Measurements from ENCODE around the gene GLI3.

The GLI3 gene

DNA sequence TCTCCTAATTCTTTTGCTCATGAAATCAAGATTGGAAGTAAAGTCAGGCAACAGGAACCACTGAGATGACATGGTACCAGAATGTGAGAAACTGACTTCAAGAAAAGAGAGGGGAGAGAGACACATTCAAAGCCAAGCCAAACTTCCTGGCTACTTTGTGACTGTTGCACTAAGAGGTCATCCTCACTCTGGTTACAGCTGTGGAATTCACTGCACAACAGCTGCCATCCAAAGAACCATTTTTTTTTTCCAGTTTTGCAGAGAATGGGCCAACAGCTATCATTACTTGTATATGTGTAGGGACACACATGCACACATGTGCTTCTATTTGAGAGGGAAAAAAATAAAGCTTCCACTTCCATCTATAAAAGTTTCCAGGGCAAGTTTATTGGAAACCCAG lies 203.5 kb downstream of the GLI3 start:
- no peak for DNase-seq (ENCODE audit: low read depth)

DNA sequence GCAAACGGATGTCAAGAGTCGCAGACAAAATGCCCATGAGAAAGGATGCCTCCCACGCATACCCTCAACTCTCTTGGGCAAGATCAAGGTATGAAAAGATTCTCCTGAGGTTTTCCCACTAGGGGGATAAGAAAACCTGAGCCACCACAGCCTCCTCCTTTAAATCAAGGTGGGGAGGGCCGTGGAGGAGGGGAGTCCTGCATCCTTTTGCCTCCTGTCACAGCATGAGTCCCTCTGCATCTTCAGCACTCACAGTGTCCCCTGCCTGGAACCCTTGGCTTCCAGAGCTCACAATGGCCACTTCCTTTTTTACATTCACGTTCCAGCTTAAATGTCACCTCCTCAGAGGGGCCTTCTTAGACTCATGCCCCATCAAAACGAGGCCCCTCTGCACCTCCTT lies 207.6 kb downstream of the GLI3 start:
- no peak for DNase-seq (ENCODE audit: low read depth)

DNA sequence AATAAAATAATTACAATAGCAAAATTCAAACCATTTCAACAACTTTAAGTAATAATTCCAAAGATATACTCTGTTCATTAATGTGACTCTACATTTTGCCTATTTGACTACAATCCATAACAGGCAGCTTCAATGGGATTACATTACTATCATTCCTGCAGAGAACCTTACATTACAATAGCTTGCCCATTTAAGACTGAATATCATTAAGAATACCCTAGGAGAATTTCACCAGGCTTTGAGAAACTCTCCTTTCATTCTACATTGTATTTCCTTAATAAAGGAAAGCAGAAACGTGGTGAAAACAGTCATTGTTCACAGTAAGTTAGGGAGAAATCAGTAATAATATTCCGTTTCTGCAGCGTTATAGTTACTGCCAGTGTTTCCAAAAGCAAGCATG lies 209.5 kb downstream of the GLI3 start:
- no peak for DNase-seq (ENCODE audit: low read depth)

DNA sequence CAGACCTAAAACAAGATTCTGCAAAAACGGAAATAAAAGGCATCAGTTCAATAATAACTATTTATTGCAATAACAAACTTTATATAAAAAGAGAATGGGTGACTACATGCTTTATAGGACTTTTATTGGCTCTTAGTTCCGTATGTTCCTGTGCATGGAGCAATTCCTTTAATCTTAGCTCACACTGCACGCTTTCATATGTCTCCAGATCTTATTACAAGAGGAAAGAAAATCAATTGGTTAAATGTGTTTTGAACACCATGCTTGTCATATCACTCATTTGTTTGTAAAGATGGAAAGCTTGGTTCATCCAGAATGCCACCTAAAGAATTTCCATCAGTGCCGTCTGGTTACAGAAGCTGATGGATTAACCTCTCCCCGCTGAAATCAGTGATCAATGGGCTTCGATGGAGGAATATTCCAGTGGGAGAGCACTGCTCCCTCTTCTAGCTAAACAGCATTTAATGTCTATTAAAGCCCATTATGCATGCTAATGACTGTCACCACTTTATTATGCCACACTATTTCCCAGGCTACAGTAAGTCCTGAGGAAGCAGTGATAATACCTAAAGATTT lies 210.3 kb downstream of the GLI3 start:
- no peak for DNase-seq (ENCODE audit: low read depth)

DNA sequence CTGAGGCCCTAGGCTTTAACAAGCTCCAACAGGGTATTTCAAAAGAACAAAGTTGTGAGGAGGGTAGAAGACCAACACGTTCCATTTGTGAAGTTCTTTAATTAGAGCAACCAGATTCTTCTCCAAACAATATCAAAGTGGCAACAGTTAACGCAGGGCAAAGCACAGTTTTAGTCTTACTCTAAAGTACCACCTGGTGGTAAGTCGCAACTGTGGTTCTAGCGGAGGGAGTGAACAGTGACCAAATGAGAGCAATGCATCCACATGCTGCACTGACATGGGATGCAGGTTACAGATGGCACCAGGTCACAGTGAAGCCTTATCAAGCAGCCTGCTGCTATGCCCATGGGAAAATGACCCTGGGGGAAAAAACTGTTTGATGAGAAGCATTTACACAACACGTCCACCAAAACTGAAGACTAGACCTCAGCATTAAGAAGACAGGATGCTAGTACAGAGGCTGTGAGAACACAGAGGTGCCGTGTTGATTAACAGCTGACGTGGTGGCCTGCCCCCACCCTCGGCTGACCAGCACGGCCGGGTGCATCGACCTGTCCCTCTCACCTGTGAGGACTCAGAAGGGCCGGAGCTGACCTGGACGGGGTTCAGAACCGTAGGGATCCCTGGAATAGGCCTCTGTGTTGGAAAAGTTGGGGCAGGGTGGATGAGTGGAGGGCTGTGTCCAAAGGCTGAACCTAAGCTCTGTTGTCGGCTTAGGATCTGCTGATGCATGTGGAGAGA lies 211.2 kb downstream of the GLI3 start:
- DNase-seq (ENCODE audit: low read depth) = no peak

DNA sequence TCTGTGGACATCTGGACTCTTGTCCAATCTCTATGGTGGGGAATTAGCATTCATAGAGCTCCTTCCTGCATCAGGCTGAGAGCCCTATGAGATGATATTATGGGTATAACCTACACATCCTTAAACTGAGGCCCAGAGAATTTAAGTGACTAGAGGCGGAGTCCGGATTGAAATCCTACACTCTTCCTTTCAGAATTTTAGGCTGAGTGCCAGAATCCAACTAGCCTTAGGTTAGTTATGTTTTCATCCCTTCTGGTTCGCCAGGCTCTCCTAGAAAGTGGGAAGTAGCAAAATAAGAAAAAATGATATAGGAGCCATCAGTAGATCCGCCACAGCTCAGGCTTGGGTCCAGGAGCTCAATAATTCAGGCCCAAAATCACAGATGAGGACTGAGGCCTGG lies 212.5 kb downstream of the GLI3 start:
- DNase-seq (ENCODE audit: low read depth) = no peak

DNA sequence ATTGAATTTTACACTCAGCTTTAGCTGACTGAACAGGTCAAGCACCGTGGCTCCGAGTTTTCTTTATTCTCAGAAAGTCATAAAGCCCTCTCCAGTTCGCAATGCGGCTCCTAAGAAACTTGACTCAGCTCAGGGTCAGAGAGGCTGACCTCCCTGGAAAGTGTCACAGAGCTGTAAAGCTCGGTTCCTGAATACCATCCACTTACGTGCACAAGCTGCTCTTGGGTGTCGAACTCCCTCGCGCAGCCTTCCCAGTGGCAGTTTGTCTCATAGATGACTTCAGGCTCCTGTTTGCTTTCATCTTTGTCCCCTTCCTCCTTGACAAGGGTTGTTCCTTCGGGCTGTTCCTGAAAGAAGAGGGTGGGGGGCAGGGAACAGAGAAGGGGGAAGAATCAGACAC lies 213.7 kb downstream of the GLI3 start:
- no peak for DNase-seq (ENCODE audit: low read depth)

DNA sequence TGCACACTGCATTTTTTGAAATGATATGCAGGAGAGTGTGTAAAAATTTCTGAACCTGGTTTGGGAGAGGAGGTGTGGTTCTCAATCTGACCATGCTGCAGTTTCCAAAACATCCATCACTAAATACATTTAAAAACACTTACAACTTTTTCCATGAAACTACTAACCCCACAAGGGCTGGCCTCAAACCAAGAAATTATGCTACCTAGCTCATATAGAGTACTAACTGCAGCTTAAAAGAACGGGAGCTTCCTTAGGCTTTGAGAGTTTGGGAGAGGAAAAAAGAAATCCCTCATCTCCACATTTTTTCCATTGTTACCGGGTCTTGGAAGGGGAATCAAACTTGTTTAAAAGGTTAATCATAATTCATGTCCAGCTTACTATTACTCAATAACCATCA lies 214.2 kb downstream of the GLI3 start:
- DNase-seq (ENCODE audit: low read depth) = no peak

DNA sequence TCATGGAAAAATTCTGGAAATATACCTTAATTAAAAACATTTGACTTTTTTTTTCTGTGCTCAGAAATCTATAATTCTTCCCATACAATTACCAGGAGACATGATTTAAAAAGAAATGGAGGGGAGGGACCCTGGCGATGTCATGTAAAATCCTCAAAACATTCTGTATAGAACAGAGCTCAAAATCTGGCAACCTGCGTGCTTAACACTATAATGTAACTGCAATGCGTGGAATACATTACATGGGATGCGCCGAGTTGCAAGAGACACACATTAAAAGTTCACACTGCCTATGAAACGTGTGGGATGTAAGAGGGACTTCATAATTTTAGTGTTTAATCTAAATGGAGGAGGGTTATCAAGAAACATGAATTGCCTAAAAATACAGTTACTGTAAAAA lies 215.0 kb downstream of the GLI3 start:
- DNase-seq (ENCODE audit: low read depth) = no peak

DNA sequence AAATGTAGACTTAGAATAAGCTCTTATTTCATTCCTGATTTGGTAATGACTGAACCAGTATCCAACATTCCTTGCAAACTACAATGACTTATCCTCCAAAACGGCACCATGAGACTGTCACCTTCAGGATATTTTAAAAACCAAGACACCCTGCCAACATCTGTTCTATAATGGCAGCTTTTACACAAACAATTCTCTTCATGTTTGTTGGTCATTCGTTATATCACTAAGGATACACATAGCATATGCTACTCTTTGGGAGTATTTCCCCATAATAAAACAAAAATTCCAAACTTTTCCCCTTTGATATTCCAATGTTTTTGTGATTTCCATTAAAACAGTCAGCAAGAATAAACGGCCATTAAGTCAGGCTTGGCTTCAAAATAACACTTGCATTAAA lies 215.4 kb downstream of the GLI3 start:
- DNase-seq (ENCODE audit: low read depth) = no peak

DNA sequence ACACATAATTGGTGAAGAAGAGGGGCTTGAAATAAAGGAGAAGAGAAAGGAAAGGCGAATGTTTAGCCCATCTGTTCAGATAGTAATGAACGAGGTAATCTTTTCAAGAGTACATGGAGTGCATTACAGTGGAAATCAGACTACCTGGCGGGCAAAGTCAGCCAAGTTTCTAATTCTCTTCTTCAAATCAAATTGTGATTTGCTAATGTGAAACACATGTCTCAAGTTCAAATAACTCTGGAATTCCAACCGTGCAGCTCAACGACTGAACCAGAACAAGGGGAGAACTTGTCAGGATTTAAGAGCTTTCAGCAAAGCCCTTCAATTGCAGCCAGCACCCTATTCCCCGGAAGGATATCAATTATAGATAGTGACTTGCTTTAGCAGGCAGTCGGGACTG lies 216.9 kb downstream of the GLI3 start:
- no peak for DNase-seq (ENCODE audit: low read depth)

DNA sequence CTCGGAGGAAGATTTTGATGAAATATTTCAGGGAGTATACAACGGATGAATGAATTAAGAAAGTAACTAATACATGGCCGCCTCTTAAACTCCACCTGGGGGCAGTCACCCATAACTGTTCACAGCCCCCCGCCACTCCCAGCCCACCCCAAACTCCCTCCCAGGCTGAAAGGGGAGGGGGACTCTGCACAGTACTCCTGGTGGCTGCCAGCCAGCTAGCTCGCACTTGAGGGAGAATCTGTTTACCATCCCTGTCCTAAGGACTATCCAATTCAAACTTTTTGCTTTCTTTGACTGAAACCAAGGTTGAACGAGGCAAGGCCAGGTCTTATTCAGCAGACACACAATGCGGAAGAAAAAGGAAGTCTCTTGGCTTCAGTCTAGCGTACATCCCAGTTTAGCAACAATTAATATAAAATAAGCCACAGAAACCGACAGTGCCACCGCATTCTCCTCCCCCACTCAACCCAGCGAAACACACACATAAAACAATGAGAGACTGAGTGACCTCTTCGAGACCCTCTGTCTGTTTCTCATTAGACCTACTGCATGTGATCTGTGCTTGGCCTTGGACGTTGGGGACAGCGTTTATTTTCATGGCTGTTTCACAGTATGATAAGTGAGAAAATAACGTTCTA lies 219.5 kb downstream of the GLI3 start:
- no peak for DNase-seq (ENCODE audit: low read depth)

DNA sequence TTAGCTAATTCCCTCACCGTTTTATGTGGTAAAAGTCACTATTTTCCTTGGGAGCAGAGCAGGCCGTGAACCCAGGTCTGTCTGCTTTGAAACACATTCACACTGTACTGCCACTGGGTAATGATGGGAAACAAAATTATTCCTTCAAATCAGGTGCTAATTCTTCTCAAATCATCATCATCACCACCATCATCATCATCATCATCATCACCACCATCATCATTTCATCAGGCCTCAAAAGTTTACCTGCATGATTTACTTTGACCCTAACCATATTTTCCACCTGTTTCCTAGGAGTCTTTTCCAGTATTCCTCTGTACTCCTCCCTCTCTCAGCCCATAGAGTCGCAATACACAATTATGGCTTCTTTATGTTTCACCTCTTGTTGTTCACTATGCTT lies 220.5 kb downstream of the GLI3 start:
- DNase-seq (ENCODE audit: low read depth) = no peak

DNA sequence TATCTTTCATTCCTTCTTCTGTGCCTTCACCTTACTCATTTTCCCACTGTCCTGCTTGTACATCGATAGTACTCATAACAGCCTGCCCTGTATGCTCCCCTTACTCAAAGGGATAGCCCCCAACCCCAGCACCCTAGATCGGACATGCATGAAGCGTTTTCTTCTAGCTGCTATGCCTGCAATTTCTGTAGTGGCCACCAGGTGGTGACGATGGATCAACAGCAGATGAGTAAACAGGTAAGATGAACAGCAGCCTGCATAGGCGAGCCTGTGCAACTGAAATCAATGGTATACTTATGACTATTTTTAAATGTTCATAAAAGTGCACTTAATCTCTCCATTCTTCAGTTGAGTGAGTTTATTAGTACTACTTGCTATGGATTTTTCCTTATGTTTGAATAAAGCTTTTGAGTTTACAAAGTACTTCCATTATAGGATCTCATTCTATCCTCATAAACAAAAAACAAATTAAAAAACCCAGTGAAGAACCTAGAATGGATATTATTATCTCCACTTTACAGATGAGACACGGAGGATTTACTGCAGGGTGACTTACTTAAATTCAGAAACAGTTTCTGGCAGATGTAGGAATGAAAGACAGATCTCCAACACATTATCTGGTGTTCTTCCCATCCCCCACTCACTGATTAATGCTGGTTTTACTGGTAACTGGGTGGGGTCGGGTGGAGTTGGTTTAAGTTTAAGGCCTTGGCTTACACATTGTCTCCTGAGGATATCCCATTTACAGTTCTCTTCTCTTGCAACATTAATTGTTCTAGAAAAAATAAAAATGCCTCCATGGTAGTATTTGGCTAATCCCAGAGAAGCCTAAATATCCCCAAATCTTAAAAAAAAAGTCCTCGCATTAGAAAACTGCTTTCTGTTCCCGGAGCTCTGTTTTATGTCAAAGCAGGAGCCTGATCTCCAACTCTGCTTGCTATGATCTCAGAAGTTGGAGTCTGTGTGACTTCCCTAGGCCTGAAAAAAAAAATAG lies 222.1 kb downstream of the GLI3 start:
- no peak for DNase-seq (ENCODE audit: low read depth)

DNA sequence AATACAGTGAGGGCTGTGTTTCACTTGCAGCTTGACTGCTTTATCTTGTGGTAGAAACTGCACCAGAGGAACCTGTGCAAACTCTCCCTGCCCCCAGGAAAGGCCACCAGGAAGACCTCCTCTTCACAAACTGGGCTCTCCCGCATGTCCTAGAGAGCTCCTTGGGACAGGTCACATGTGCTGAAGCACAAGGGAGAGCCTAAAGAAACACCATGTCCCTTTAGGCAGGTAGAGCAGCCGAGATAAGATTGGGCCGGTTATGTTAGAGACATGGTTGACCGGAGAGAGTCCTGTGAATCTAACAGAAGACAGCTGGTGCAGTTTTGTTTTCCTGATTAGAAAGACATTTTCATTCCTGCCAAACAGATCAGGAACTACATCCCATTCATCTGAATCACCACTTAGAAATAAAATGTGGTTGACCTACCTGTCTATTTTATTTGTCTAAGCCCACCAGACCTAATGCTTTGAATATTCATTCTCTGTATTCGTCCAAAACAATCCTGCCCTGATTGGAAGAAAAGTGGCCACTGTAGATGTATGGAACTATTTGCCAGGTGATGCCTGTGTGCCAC lies 224.1 kb downstream of the GLI3 start:
- no peak for DNase-seq (ENCODE audit: low read depth)

DNA sequence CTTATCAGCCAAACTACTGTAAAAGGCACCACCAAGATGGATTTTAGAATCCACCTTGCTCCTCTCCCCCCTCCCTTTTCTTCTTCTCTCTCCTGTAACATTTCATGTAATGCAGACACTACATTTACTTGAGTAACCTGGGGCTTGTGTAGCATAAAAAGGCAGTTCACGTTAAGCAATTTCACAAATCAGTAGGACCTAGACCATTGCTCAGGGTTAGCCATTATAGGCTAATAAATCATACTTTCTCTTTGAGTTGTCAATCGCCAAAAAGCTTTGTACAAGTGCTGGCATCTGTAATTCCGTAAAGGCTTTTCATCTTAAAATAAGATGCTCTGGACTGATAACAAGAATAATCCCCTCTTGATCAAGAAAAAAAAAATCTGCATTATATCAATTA lies 224.7 kb downstream of the GLI3 start:
- no peak for DNase-seq (ENCODE audit: low read depth)

DNA sequence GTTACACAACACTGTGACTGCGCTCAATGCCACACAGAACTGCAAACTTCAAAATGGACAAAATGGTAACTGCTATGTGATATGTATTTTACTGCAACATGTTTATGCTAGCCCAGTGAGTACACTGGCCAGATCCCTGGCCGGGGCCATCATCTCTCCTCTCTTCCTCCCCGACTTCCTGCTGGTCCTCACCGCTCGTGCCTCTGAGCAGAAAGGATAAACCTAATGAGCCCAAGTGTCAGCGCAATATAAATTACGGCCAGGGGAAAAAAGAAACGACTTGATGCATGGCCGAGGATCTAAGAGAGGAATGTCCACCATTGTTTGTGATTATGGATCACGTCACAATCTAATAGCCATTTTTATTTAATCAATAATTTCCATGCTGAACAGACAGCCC lies 225.2 kb downstream of the GLI3 start:
- DNase-seq (ENCODE audit: low read depth) = no peak

DNA sequence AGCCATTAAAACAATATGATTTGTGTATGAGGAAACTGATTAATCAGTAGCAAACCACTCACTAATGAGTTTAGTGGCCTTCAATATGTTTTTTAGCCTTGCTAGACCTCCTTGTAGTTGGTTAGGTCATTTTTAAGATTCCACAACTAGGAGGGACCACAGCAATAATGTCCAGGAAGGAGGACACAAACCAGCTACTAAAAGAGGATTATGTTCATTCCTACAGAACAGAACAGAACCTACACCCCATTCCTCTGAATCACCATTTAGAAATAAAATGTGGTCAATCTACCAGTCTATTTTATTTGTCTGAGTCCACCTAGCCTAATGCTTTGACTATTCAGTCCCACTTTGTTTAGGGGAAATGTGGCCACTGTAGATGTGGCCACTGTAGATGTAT lies 226.3 kb downstream of the GLI3 start:
- no peak for DNase-seq (ENCODE audit: low read depth)

DNA sequence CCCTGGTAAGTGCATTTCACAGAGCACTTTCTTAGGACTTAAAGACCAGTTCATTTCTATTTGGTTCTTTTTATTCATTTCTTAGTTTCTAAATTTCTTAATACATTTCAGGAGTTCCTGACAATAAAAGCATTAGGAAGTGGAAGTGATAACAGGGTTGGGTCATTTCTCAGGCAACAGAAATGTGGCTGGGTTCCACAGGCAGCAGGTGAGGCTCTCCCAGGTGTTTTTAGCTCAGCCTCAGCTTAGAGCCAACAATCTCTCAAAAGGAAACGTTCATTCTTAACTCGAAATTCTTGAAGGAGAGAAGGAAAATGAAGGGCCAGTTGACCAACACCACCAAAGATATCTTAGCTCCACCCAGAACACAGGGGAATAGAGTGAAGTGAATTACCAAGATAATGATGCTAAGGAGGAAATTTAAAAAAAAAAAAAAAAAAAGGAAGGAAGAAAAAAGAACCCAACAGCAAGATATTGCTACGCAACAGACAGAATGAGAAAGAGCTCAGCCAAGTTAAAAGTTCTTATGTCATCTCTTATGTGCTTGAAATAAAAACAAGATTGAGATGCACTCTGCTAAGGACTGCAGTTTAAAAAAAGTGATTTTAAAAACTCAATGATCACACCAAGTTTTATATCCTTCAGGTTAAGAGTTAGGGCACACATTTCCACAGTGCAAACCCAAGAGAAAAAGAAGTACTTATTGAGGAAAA lies 230.1 kb downstream of the GLI3 start:
- DNase-seq (ENCODE audit: low read depth) = no peak

DNA sequence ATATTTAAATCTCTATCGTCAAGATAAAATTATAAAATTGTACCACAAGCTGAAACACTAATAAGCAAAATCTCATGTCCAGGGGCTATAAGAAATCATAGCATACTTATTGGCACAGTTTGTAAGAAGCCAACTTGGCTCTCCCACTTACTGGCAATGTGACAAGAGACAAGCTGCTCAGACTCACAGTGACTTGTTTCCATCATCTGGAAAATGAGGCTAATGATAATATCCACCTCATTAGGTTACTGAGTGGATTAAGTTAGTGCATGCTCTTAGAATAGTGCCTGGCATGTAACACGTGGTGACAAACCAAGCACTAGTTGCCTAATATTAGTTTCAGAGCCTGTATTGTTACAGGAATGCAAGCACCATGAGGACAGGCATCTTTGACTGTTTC lies 234.4 kb downstream of the GLI3 start:
- DNase-seq (ENCODE audit: low read depth) = no peak

DNA sequence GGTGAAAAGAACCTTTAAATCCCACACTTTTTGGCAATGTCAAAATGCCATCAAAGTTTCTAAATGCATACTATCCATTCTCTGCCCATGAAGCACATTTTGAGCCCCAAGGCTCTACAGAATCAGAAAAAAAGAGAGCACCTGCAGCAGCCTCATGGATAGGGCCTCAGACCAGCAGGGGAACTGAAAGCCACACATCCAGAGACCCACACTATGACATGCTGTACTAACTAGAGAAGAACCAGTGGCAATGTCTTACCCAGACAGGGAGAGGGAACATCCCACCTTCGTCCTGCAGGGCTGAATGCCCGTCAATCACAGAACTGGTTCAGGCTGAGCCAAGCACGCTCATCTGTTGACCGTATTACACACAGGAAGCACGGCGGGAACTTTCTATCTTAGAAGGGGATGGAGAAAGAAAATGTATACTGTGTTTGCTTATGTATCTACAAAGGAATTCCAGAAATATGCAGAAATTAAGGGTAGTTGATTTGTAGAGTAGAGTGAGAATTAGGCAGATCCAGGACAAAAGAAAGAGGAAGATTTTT lies 237.2 kb downstream of the GLI3 start:
- no peak for DNase-seq (ENCODE audit: low read depth)

Data from T follicular helper cell (primary cell).